Measurements from ENCODE around the gene KCNC4. TPM values are rescaled to one million over a fixed set of nuclear protein-coding genes. Genes with fewer than 3 reads are reported as not detected.
A peak's percentile ranks its signal among the peaks of the same experiment; 100 is the strongest.

Gene KCNC4
- total RNA-seq, 4 donors from 2014 or later = 3.8 to 12.5 (median 4.6) TPM

DNA sequence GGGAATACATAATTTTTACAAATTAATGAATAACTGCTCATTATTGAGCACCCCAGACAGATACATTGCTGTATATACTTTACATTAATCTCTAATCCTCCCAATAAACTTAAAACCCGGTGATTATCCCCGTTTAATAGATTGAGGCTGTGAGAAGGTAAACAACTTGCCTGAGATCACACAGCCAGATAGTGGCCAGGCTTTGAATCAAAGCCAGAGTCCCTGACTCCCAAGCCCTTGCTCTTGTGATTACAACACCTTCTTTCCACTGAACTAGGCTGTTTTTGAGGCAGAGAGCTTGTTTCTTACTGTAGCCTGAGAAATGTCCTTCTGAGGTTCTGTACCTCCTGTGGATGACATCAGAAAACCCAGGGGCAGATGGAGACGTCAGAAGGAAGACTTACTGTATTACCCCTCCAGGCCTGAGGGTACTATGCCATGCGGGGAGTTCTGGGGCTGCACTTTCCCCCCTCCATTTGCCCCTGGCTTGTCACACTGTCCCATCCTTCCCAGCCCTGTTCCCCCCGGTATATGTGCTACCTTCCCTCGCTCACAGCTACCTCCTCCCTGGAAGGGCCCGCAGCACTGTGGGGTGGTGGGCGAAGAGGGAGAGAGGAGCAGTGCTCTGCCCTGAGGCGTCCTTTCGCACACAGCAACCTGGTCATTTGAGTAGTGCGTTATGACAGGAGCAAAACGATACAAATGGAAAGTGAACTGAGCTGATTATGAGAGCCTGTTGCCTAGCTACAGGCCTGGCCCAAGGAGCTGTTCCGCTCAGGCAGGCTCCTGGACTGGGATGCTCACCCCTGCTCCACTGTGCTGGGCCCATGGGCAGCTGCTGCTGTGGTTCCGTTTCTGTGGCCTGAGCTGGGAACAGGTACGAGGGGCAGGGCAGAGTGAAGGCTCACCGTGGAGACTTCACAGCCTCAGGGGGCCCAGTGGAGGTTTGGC lies 4.6 kb downstream of the KCNC4 start:
- no peak for TF ChIP-seq POLR2A (IDR thresholded peaks at IDR 0.05)
- TF ChIP-seq, protein P1, sequence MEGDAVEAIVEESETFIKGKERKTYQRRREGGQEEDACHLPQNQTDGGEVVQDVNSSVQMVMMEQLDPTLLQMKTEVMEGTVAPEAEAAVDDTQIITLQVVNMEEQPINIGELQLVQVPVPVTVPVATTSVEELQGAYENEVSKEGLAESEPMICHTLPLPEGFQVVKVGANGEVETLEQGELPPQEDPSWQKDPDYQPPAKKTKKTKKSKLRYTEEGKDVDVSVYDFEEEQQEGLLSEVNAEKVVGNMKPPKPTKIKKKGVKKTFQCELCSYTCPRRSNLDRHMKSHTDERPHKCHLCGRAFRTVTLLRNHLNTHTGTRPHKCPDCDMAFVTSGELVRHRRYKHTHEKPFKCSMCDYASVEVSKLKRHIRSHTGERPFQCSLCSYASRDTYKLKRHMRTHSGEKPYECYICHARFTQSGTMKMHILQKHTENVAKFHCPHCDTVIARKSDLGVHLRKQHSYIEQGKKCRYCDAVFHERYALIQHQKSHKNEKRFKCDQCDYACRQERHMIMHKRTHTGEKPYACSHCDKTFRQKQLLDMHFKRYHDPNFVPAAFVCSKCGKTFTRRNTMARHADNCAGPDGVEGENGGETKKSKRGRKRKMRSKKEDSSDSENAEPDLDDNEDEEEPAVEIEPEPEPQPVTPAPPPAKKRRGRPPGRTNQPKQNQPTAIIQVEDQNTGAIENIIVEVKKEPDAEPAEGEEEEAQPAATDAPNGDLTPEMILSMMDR (IDR thresholded peaks at IDR 0.05) = no peak
- no peaks in the 10 kb centered on the region for H3K27me3 ChIP-seq
- peaks cover 9 to 20% of the 10 kb centered on the region in 2 donors for H3K4me1 ChIP-seq
- no peak overlapping the region for H3K27ac ChIP-seq
- H3K9me3 ChIP-seq = no peaks in the 10 kb centered on the region
- H3K4me3 ChIP-seq (replicated peaks in 1 of 3) = no peak overlapping the region
- peak; percentile 23 to 29 for DNase-seq
- intact Hi-C loops (cut with DNase I) = no loop called here
- 78 to 79% methylated on average over 14 to 16 of the region's 16 CpGs for WGBS, 2 donors
- H3K36me3 ChIP-seq = no peaks in the 10 kb centered on the region

DNA sequence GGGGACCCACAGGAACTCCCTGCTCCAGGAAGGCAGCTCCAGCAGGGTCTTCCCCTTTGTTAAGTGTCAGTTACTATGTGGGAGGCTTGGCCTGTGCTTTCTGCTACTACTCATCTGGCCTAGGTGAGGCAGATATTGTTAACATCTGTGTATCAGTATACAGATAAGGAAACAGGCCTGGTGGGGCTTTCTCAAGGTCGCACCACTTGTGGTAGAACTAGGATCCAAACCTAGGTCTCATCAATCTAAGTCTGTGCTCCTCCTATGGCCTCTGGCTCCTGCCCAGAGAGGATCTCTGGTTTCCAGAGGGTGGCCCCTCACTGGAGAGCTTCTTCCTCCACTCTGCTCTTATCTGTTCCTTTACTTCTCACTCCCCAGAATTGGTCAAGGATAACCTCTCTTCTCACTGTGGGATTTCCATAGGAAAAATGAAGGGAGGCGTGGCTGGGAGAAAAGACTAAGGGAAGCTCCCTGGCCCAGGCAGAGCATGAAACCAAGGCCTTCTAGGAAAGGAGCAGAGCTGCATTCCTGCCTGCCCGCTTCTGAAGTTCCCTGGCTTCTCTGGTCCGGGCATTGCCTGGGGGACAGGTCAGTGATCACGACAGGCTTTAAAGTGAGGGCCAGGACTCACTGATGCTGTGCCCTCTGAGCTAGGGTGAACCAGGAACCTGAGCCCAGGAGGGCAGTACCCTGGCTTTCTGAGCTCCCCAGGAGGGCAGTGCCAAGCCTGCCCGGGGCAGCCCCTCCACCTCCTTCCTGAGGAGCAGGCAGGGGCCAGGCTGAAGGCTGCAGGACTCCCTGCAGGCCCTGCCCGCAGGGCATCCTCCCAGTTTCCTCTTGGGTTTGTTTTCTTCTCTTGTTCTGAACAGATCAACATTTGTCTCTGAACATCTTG lies 5.8 kb downstream of the KCNC4 start:
- Histone ChIP-seq H3K36me3 (no peaks in the 10 kb centered on the region), H3K4me3 (replicated peaks in 1 of 3) (no peak overlapping the region), H3K4me1 (peaks cover 7 to 19% of the 10 kb centered on the region in 2 donors), H3K9me3 (no peaks in the 10 kb centered on the region), H3K27me3 (no peaks in the 10 kb centered on the region), H3K27ac (no peak overlapping the region)
- DNase-seq = no peak
- no peak for TF ChIP-seq POLR2A (IDR thresholded peaks at IDR 0.05)
- TF ChIP-seq, protein P1 (IDR thresholded peaks at IDR 0.05) = no peak
- 85 to 92% methylated on average over 7 of the region's 7 CpGs for WGBS, 2 donors
- intact Hi-C loops (cut with DNase I) = no loop called here

DNA sequence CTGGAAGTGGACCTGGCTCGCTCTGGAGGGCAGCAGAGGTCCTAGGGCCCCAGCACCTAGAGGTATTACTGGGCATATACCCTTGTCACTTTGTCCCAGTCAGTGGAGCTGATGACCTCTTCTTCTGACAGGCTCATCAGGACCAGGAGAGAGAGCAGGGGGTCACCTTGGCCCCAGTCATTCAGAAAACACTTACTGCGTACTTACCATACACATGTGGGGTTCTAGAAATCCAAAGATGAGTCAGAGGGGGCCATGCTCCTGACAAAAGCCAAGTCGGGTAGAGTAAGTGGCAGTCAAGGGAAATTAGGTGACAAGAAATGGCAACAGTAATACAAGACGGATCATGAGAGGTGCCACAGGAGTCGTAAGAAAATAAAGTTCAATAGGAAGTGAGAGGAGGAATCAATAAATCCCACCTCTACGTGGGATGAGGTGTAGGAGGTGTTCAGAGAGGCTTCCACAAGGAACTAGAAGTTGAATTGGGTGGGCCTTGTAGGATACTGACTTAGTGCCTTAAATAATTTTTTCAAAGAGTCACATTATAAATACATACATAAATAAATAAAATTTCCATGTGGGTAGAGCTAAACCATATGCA lies 6.8 kb downstream of the KCNC4 start:
- Histone ChIP-seq H3K9me3 (no peaks in the 10 kb centered on the region), H3K4me1 (peaks cover 0 to 9% of the 10 kb centered on the region in 2 donors), H3K4me3 (replicated peaks in 1 of 3) (no peak overlapping the region), H3K27me3 (no peaks in the 10 kb centered on the region), H3K27ac (no peak overlapping the region), H3K36me3 (no peaks in the 10 kb centered on the region)
- intact Hi-C loops (cut with DNase I) = no loop called here
- TF ChIP-seq, protein P1 (IDR thresholded peaks at IDR 0.05) = no peak
- no peak for TF ChIP-seq POLR2A (IDR thresholded peaks at IDR 0.05)
- WGBS, 2 donors = 92 to 95% methylated on average over 6 of the region's 6 CpGs
- no peak for DNase-seq

DNA sequence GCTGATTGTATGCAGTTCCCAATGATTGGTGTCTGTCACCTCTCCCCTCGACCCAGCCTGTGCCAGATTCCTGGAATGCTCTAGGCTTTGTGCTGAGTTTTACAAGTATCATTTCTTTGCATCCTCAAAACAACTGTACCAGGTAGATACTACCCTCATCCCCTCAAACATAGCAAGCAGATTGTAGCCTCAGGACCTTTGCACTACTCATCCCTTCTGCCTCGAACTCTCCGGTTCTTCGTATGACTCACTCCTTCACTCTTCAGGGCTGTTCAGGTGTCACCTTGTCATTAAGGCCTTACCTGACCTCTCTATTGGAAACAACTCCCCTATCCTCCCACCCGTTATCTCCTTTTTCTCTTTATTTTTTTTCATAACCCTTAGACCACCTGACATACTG lies 8.0 kb downstream of the KCNC4 start:
- Histone ChIP-seq H3K27me3 (no peaks in the 10 kb centered on the region), H3K9me3 (no peaks in the 10 kb centered on the region), H3K36me3 (no peaks in the 10 kb centered on the region), H3K4me1 (no peaks in the 10 kb centered on the region), H3K4me3 (replicated peaks in 1 of 3) (no peak overlapping the region), H3K27ac (no peak overlapping the region)
- 92 to 98% methylated on average over 5 of the region's 5 CpGs for WGBS, 2 donors
- DNase-seq = no peak
- intact Hi-C loops (cut with DNase I) = no loop called here
- TF ChIP-seq, protein P1 (IDR thresholded peaks at IDR 0.05) = no peak
- TF ChIP-seq POLR2A (IDR thresholded peaks at IDR 0.05) = no peak

All from thyroid gland (tissue), 4 donors.